Effector CD4-positive, alpha-beta T cell (primary cell): ENCODE data around the gene CACNB2.
"Not testable (repeated sequence)": the region's sequence is repeated elsewhere in the genome, so short reads cannot be mapped to it uniquely, and the experiment has no call there.

Experiments
- DNase-seq: peaks from one replicate; pipeline ENCODE4 v3.0.0-alpha.2; 2020

The CACNB2 gene

GRCh38 chr10:18149196-18149800 is 9.1 kb downstream of the CACNB2 start:
- no peak for DNase-seq

GRCh38 chr10:18151356-18151890 is 11.2 kb downstream of the CACNB2 start:
- DNase-seq: no peak

- DNase-seq: not testable (repeated sequence)
Measured at GRCh38 chr10:18153381-18153780, 13.2 kb downstream of the CACNB2 start.

GRCh38 chr10:18155321-18155720 is 15.1 kb downstream of the CACNB2 start:
- DNase-seq: no peak

GRCh38 chr10:18156797-18157196 is 16.6 kb downstream of the CACNB2 start:
- DNase-seq: not testable (repeated sequence)

- DNase-seq: no peak
Measured at GRCh38 chr10:18157881-18158280, 17.7 kb downstream of the CACNB2 start.

GRCh38 chr10:18158773-18159265 is 18.6 kb downstream of the CACNB2 start:
- DNase-seq: no peak

GRCh38 chr10:18159557-18159956 is 19.3 kb downstream of the CACNB2 start:
- no peak for DNase-seq

- DNase-seq: no peak
Measured at GRCh38 chr10:18162021-18162627, 21.9 kb downstream of the CACNB2 start.

- no peak for DNase-seq
Measured at GRCh38 chr10:18164093-18164492, 23.9 kb downstream of the CACNB2 start.

- no peak for DNase-seq
Measured at GRCh38 chr10:18164748-18165361, 24.6 kb downstream of the CACNB2 start.

- no peak for DNase-seq
Measured at GRCh38 chr10:18178854-18179483, 38.7 kb downstream of the CACNB2 start.

GRCh38 chr10:18179891-18180290 is 39.7 kb downstream of the CACNB2 start:
- no peak for DNase-seq

- not testable (repeated sequence) for DNase-seq
Measured at GRCh38 chr10:18181382-18181781, 41.2 kb downstream of the CACNB2 start.

GRCh38 chr10:18185621-18186020 is 45.4 kb downstream of the CACNB2 start:
- DNase-seq: no peak

GRCh38 chr10:18190840-18191239 is 50.6 kb downstream of the CACNB2 start:
- no peak for DNase-seq

GRCh38 chr10:18194634-18195033 is 54.4 kb downstream of the CACNB2 start:
- no peak for DNase-seq

GRCh38 chr10:18195060-18195799 is 55.0 kb downstream of the CACNB2 start:
- DNase-seq: no peak

GRCh38 chr10:18196806-18197550 is 56.8 kb downstream of the CACNB2 start:
- no peak for DNase-seq

GRCh38 chr10:18197706-18198105 is 57.5 kb downstream of the CACNB2 start:
- DNase-seq: no peak

GRCh38 chr10:18201877-18202276 is 61.7 kb downstream of the CACNB2 start:
- no peak for DNase-seq
